GM03348 (cell line): ENCODE measurements around the gene MEI4.
"Not testable (repeated sequence)": the region's sequence is repeated elsewhere in the genome, so short reads cannot be mapped to it uniquely, and the experiment has no call there.

Experiments used
- DNase-seq: peaks from one replicate; pipeline ENCODE4 v3.0.0; 2012; ENCODE audit warnings: low spot score

The MEI4 gene

GRCh38 chr6:77815531-77815930 is 162.7 kb downstream of the MEI4 start:
- no peak for DNase-seq

GRCh38 chr6:77816766-77817270 is 164.0 kb downstream of the MEI4 start:
- no peak for DNase-seq

GRCh38 chr6:77822265-77822664 is 169.4 kb downstream of the MEI4 start:
- DNase-seq = no peak

- no peak for DNase-seq
These were observed 172.4 kb downstream of the MEI4 start for GRCh38 chr6:77825204-77825603.

GRCh38 chr6:77829736-77830135 is 176.9 kb downstream of the MEI4 start:
- no peak for DNase-seq

- not testable (repeated sequence) for DNase-seq
These were observed 180.9 kb downstream of the MEI4 start for GRCh38 chr6:77833749-77834148.

GRCh38 chr6:77834591-77834996 is 181.8 kb downstream of the MEI4 start:
- no peak for DNase-seq

- DNase-seq = no peak
These were observed 184.4 kb downstream of the MEI4 start for GRCh38 chr6:77837034-77837784.

- DNase-seq = no peak
These were observed 186.5 kb downstream of the MEI4 start for GRCh38 chr6:77839292-77839691.

- no peak for DNase-seq
These were observed 192.0 kb downstream of the MEI4 start for GRCh38 chr6:77844822-77845221.

- no peak for DNase-seq
These were observed 200.6 kb downstream of the MEI4 start for GRCh38 chr6:77853401-77853800.

- no peak for DNase-seq
These were observed 203.6 kb downstream of the MEI4 start for GRCh38 chr6:77856391-77856790.

GRCh38 chr6:77857421-77857820 is 204.6 kb downstream of the MEI4 start:
- DNase-seq = no peak

- DNase-seq = no peak
These were observed 223.5 kb downstream of the MEI4 start for GRCh38 chr6:77876300-77876699.

- no peak for DNase-seq
These were observed 226.7 kb downstream of the MEI4 start for GRCh38 chr6:77879527-77879926.

- peak; percentile 7 for DNase-seq
These were observed 227.7 kb downstream of the MEI4 start for GRCh38 chr6:77880501-77880900.

GRCh38 chr6:77883851-77884250 is 231.0 kb downstream of the MEI4 start:
- no peak for DNase-seq

- DNase-seq = no peak
These were observed 240.6 kb downstream of the MEI4 start for GRCh38 chr6:77893391-77893790.

GRCh38 chr6:77906070-77906469 is 253.2 kb downstream of the MEI4 start:
- no peak for DNase-seq

- no peak for DNase-seq
These were observed 258.0 kb downstream of the MEI4 start for GRCh38 chr6:77910826-77911225.

GRCh38 chr6:77926198-77926751 is 273.4 kb downstream of the MEI4 start:
- DNase-seq = no peak

GRCh38 chr6:77930382-77930781 is 277.5 kb downstream of the MEI4 start:
- no peak for DNase-seq

- no peak for DNase-seq
These were observed 278.1 kb downstream of the MEI4 start for GRCh38 chr6:77930952-77931351.

- DNase-seq = no peak
These were observed 309.2 kb downstream of the MEI4 start for GRCh38 chr6:77962070-77962469.
